NCI-H526 (cell line): Measurements from ENCODE around the gene ITSN2.
"Not testable (repeated sequence)": the region's sequence is repeated elsewhere in the genome, so short reads cannot be mapped to it uniquely, and the experiment has no call there.

ENCODE experiments used
- DNase-seq, 2 experiments: peaks; one replicate each; lab custom pipeline; 2025; lab: John Stamatoyannopoulos, UW

Gene ITSN2

DNA sequence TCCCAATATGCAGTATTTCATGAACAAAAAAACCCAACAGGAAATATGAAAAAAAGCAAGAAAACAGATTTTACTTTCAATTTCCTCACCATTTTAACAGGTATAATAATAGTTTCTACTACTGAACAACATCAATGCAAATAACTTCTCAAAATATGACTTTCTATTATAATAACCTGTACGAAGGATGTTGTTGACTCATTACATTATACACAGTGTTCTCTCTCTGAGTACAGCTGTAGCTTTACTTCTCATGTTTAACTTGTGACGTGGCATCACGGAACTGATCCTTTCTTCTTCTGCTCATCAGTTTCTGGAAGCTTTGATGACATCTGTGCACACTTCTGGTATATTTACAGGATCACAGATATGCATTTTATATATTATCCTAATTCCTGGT, 145.5 kb downstream of the ITSN2 start:
- DNase-seq, result no peak

DNA sequence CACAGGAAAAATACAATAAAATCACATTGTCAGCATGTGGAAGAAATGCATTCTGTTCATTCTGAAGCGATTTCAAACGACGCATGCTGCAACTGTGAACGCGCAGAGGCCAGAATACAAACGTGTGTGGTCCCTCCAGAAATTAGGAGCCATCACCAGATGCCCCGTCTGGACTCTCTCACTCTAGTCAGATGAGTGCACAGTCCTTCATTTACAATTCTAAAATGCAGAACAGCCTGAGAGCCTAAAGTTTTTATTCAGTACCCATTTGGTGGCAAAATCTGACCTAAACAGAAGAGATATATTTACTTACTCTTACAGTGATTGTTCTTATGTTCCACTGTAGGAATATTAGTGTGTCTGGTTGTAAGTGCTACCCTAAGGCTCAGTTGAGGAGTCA, 148.9 kb downstream of the ITSN2 start:
- DNase-seq, result no peak

DNA sequence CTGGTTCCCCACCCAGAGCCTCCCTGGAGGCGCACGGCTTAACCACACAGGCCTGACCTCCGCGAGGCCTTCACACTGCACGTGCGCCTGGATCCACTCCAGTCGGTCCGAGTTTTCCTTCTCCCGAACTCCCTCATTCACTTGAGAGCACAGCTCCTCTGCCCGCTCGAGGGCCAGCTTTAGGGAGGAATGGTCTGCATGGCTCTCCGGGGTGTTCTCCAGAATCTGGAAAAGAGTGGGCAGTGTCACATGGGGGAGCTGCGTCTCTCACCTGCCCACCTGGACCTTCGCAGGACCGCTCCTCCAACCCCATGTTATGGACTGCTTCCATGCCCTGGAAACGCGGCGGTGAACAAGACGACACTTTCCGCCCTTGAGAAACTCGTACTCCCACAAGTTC, 149.6 kb downstream of the ITSN2 start:
- DNase-seq, result no peak

DNA sequence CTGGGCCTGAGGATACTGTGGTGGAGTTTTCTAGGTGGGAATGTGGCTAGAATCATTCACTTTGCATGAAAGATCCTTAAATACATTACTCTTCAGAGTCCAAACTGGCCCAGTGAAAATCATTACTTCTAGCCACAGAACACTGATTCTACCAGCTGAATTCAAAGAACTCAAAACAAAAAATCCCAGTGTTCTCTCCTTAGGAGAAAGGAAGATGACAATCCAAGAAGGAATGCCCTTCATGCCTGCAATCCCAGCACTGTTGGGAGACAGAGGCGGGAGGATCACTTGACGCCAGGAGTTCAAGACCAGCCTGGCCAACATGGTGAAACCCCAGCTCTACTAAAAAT, 150.3 kb downstream of the ITSN2 start:
- DNase-seq, result no peak

DNA sequence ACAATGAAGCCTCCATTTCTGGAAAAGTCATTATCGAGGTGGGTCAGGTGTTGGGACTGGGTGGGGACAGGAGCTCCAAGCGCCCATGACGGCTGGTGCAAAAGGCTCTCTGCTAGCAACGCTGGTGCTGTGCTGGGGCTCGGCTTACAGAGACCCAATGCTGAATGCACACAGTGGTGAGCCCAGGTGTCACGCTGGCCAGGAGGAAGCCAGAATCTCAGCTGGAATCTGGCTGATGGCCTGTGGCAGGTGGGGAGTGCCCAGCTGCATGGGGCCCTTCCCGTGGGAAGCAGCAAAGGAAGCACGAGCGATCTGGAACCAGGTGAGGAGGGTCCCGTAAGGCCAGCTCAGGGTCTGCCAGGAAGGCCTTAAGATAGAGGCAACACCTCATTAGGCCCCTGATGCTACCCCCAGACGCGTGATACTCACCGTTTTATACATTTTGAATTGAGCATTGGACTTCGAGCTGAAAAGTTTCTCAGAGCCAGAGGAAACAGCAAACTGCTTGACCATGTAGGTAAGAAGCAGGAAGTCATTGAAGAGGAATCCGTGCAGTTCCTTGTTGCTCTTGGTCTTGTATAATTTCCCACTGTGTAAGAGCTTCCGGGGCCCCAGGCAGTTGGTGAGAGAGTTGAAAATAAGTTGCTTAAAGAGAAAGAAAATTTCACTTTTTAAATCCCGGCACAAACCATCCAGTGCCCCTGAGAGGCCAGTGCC, 150.8 kb downstream of the ITSN2 start:
- DNase-seq, result no peak

DNA sequence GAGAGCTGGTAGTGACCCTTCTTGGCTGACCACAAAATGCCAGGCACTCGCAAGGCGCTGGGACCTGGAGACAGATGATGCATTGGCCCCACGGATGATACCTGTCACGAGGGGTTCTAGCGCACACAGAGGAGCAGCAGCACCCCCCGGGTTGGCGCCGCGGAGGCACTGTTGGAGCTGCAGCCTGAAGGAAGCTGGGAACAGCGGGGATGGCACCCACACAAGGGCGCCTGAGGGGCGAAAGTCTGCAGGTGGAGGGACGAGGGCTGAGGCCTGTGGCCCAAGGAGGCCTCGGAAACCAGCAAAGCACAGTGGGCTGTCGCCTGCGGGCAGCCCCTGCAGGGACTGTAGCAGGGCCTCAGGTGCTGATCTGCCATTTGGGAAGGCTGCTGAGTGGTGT, 151.8 kb downstream of the ITSN2 start:
- DNase-seq, result no peak

DNA sequence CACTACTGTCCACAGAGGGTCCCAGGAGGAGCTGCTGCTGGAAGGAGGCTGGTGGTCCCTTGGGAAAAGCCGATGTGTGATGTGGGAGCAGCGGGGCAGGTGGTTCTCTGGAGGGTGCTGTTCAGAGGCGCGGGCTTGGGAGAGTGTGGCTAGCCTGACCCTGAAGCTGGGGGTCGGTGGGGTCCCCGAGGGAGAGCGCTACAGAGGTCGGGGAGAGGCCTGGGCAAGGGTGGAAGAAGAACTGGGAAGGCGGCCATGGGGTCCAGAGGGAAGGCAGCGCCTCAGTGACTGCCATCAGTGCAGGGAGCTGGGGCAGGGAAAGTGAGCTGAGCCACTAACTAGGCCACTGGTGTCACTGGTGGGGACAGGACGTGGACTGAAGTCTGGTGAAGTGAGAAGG, 153.0 kb downstream of the ITSN2 start:
- DNase-seq, result no peak

DNA sequence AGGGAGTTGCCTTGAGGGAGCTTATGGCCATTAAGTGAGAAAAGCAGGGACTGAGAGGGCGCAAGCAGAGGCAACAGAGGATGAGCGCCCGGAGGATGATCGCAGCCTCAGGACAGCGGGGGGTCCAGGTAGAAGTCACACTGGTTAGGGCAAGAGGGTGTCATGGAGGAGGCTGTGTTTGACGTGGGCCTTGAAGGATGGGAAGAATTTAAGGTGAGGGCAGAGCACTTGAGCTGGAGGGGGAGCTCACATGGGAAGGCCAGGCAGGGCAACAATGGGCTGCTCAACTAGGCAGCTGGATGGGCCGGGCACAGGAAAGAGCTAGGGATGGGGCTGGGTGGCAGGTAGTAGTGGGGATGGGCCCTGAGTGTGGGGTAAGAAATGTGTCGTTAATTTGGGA, 153.6 kb downstream of the ITSN2 start:
- no peak for DNase-seq

DNA sequence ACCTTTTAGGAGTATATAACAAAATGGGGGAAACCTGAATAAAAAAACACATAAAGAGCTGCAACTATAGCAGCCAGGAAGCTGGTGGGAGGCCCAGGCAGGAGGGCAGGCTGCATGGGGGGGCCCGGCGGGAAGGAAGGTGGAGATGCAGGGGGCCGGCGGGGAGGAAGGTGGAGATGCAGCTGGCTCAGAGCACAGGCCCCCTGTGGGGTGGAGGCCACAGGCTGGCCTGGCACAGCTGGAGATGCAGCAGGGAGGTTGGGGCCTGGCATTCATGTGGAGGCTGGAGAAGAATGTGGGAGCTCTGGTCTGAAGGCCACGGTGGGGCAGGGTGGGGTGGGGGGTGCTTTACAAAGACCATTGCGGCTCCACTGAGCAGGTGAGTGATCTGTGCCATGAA, 154.1 kb downstream of the ITSN2 start:
- DNase-seq, result no peak

DNA sequence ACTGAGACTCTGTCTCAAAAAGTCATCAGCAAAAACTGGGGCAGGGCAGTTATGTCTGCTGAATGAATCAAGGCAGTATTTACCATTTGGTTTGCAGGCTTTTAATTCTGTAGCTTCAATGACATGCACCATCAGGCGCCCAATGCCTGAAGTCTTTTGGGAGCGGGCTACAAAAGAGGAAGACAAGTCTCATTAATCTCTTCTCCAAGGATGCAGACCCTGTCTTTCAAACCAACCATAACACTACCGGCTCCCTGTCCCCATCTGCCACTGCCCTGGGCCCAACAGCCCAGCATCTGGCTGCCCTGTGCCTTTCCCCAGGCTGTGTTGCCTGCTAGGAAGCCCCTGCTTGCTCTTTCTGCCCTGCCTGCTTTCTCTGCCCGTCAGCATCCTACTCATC, 155.2 kb downstream of the ITSN2 start:
- no peak for DNase-seq

DNA sequence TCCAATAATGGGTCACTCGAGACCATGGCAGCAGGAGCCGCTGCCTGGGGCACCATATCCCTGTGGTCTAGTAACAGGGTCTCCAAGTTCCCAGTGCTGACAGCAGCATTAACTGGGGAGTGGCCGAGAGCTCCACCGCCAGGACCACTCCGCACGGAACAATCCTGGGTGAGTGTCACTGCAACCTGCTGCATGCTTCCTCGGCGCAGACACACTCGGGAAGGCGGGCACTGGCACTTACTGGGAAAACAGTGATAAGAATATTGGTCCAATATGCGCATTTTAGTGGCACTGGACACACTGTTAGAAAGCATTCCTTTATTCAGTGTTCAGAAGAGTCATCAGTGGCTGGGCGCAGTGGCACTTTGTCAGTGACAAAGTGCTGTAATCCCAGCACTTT, 155.8 kb downstream of the ITSN2 start:
- no peak for DNase-seq

DNA sequence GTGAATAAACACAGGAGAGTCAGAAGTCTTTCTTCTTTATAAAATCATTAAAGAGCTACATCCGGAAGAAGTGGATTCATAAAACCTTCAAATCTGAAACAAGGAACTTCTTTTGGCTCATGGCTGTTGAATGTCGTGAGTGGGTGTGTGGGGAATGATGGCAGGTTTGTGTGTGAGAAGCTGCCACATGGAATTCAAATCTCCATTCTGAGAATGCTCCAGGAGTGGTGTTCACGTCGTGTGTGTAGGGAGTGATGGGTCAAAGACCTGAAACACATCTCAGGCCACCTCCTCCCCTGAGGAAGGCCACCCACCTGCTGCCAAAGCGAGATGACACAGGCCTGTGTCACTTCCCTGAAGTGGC, 156.6 kb downstream of the ITSN2 start:
- no peak for DNase-seq

DNA sequence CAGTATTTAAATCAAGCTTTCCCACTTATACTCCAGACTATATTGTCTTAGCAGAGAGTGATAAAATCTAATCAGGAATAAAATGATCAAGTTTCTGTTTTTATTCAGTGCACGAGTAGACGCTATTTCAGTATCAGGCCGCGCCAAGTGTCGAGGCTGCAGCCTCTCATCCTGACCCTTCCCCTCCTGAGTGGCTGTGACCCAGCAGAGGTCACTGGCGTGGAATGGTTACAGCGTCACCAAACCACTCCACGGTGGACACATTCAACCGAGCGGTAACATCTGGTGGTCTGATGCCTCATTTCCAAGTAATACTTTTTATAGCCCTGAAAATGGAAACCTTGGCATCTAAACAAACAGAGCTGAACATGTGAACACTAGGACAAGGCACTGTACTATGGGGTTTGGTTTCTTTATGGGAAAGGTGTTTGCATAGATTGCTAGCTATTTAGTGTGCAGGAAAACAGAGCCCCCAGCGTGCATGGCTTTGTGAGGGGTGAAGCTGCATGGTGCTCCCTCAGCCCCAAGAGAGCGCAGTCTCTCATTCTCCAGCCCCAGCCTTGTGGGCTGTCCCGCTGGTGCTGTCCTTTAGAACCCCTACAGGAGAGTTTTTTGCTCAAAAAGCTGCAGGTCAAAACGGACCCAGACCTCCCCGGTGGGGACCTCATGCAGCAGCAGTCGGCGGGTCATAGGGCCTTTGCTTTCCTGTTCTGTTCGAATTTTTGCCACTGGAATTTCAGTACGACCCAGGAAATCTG, 157.1 kb downstream of the ITSN2 start:
- peak; percentile 40 for DNase-seq

DNA sequence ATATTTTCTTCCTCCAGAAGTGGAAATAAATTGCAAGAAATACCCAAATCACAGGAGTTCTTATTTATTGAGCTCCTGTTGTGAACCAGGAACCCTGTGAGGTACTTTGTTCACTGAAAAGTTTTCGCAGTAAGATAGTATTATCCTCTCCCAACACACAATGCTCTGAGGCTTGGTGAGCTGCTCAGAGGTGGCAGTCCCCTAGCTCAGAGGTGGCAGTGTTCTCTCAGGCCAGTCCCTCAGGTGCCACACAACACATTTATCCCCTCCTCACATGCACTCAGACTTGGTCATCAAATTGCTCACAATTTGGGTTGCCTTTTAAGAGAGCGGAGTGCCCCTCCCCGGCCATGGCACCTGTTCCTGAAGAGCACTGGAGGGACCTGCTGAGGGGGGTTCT, 159.5 kb downstream of the ITSN2 start:
- no peak for DNase-seq

DNA sequence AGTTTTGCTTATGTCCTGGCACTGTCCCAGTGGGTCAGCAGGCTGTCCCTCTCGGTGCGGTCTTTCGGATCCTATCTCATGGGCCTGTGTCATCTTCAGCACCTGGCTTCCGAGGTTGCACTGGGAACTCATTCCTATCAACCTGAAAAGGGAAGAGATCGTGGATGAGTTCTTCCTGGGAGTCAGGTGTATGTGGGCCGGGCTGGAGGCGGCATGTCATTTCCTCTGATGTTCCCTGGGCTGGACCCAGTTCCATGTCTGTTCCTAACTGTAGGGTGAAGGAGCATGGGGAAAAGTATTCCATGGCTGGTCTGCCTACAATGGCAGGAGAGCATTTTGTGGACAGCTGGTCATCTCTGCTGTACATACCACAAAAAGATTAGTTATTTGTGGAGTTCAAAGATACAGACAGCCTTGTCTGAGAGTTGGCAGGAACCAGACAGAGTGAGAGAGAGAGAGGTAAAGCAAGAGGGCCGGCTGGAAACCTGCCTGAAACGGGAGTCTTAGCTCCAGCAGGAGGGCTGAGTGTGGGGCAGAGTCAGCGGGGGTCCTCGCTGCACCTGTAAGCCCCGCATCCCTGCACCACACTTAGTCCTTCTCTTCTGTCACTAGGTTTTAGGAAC, 160.3 kb downstream of the ITSN2 start:
- DNase-seq, result no peak

DNA sequence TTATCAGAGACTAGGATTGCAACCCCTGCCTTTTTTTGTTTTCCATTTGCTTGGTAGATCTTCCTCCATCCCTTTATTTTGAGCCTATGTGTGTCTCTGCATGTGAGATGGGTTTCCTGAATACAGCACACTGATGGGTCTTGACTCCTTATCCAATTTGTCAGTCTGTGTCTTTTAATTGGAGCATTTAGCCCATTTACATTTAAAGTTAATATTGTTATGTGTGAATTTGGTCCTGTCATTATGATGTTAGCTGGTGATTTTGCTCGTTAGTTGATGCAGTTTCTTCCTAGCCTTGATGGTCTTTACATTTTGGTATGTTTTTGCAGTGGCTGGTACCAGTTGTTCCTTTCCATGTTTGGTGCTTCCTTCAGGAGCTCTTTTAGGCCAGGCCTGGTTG, 163.1 kb downstream of the ITSN2 start:
- DNase-seq, result not testable (repeated sequence)

DNA sequence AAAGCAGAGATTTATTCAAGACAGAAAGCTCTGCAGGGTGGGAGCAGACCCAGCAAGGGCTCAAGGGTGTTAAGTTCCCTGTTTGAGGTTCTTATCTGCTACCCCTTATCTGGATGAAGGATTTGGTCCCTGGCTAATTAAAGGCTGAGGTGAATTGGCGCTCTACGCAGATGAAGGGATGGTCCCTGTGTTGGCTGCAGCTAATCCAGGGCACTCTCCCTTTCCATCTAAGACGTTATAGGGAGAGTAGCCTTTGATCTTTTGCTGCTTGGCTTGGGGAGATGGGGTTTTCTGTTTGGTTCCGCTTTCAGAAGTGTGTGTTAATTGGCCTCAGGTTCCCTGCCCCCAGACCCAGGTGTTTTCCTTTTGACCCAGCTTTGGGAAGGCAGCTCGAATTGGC, 168.5 kb downstream of the ITSN2 start:
- DNase-seq, result no peak

DNA sequence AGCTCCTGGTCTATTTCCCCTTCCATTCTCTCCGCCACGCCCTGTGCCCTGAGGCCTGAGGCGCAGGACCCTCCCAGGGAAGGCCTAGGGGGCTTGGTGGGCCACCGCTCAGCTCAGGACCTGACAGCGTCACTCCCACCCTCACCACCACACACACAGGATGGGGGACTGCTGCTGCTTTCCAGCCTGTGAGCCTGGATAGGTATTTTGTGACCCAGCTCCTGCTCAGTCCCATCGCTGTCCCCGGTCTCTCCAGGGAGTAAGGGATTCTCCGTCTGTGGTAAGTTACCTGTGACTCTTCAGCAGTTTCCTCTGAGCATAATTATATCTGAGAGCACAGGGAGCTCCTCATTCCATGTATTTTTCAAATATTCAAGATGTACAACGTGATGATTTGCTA, 169.2 kb downstream of the ITSN2 start:
- no peak for DNase-seq

DNA sequence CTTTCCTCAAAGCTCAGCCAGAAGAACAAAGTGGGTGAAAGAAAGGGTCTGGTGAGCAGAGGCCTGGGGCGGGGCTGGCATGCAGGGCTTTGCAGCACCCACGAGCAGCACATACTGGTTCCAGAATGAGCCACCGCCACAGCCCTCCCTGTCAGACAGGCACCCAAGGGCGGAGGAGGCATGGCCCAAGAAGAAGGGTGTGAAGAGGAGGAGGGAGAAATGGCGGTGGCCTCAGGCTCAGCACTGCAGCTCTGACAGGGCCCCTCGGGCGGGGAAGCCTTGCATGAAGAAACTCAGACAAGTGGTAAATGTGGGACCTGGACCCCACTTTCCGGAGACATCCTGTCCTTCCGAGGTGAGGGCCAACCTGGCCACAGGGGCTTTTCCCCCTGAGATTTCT, 169.8 kb downstream of the ITSN2 start:
- DNase-seq, result no peak

DNA sequence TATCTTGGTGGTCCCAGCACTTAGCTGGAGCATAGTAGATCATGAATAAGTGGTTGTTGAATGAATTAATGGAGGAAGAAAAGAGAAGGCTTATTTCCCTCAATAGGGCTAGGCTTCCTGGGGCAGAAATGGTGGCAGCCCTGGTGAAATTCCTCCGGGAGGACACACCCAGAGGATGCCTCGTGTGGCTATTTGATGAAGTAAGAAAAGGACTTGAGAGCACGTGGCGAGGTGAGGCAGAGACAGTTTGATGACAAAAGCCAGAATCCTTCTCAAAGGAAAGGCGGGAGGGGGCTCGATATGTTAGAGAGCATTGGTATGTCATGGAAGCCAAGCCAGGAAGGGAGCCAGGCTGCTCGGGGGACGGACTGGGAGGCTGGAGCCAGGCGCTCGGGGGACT, 170.8 kb downstream of the ITSN2 start:
- no peak for DNase-seq

DNA sequence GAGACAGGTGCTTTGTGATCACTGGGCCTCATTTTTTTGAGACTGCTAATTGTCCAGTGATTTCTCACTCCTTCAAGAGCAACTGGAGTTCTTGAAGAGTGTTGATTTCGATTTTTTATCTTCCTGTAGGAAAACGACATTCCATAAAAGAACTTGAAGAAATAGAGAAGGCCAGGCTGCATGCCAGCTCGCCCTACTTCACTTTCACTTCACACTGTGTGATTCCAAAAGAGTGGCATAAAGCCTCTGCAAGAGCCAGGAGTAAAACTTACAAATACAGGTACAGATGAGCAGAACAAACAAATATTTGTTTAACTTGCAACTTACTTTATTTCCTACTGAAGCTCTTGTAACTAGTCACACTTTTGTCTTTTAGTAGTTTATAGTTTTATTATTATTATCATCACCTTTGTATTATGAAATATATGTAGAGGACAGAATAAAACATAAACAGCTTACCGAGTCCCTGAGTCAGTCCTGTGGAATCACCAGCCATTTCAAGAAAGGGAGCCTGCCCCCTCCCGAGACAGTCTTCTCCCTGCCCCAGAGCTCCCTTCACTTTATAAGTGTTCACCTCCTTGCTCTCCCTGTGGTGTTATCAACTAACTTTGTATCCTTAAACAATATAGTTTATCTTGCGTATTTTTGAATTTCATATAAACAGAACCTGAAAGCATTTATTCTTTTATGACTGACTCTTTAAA, 176.8 kb downstream of the ITSN2 start:
- no peak for DNase-seq

DNA sequence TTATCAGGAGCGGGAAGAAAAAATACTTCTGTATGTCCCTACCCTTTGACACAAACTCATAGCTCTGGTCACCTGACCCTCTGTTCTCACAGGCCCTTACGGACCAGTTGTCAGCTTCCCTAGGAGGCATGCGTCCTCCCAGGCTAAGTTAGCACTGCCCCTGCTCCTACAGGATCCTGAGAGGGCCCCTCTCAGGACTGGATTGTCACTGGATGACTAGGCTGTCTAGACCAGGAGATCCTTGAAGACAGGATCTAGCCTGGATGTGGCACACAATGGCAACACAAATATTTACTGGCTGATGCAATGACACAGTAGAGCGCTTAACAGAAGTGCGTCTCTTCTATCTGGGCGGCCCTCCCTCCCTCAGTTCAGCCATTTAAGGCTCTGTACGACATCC, 177.8 kb downstream of the ITSN2 start:
- DNase-seq, result no peak

DNA sequence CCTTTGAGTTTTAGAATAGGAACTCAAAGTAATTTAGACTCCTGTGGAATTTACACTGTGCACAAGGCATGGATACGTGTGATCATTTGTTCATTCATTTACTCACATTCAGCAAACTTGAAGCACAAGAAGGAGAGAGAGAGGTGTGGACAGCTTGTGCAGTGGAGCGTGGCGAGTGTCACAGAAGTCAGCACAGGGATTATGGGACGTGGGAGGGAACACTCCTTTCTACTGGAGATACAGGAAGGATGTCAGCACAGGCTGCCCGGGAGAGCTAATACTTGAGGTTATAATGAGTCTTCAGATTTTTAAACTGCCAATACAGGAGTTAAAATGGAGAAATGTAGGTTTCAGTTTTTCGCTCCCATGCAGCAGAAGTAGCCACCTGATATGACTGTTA, 178.5 kb downstream of the ITSN2 start:
- peak in 1 of 2 experiments; percentile 17 for DNase-seq
